Peyer's patch (tissue), 4 donors: ENCODE measurements around the gene DACH1.

Experiments used
- CTCF ChIP-seq, 6 experiments: fragments of 450-650 bp in 4 of 6; fragments of 200-600 bp in 2 of 6; sonication (generic) in 1 of 6; IDR thresholded peaks; one replicate each; pipeline ENCODE4 v1.5.1; 2017 to 2019; ENCODE audit warnings: antibody characterized with exemption in 6 of 6, mild to moderate bottlenecking in 3 of 6, moderate library complexity in 1 of 6
- POLR2A ChIP-seq, 2 donors: fragments of 450-650 bp; IDR thresholded peaks; one replicate each; pipeline ENCODE4 v1.5.1; 2017; ENCODE audit warnings: antibody characterized with exemption in 2 of 2, mild to moderate bottlenecking in 2 of 2, moderate library complexity in 2 of 2

DNA sequence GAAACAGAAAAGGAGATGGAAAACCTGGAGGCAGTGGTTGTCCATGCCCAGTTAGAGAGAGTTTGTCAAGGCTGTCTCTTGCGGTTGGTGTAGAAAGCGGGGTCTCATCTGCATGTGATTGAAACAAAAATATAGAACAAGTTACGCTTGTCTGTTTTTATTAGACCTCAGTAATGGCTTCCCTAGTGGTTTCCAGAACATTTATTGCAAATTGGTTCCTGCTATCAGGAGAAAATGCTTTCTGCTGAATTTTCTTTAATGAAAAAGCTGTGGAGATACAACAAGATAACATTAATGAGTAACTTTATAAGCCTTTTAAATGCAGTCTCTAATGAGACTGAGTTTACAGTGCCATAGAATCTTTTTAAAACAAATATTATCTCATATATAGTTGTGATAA is 378.0 kb downstream of the DACH1 start:
- TF ChIP-seq POLR2A (IDR thresholded peaks at IDR 0.05) (no peak), CTCF (IDR thresholded peaks at IDR 0.05) (no peak)
